AG08395 (cell line): Measurements from ENCODE around the gene ANAPC7.
"Not testable (repeated sequence)": the region's sequence is repeated elsewhere in the genome, so short reads cannot be mapped to it uniquely, and the experiment has no call there.

Source experiments
- DNase-seq: peaks from one replicate; pipeline ENCODE4 v3.0.0; 2012; ENCODE audit warnings: mixed read lengths, low spot score

ANAPC7 gene, protein sequence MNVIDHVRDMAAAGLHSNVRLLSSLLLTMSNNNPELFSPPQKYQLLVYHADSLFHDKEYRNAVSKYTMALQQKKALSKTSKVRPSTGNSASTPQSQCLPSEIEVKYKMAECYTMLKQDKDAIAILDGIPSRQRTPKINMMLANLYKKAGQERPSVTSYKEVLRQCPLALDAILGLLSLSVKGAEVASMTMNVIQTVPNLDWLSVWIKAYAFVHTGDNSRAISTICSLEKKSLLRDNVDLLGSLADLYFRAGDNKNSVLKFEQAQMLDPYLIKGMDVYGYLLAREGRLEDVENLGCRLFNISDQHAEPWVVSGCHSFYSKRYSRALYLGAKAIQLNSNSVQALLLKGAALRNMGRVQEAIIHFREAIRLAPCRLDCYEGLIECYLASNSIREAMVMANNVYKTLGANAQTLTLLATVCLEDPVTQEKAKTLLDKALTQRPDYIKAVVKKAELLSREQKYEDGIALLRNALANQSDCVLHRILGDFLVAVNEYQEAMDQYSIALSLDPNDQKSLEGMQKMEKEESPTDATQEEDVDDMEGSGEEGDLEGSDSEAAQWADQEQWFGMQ

GRCh38 chr12:110403146-110403975 lies at the start of gene ANAPC7:
Gene ANAPC7 (minus strand): TSS chr12:110403708. CDS start chr12:110403627, 81 bp downstream.
- peak; percentile 97 for DNase-seq

DNA sequence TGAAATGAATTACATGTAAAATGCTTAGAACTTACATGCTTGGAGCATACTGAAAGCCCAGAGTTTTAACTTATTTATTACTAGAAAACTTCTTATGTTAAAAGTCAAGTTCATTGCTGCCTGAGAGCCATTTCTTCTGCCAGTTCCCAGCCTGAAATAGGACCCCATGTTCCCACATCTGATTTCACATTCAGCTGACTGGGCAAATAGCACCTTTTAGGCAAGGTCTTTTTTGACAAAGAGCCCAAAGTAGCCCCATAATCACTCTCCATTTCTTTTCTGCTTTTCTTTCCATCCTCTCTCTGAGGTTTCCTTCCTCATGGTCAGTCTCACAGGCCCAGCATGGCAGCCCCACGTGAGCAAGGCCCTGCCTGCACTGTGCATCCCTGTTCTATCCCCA lies 47.8 kb upstream of the ANAPC7 start:
- DNase-seq: no peak

GRCh38 chr12:110449799-110450497 lies 46.4 kb upstream of the ANAPC7 start, which contains the start of gene ARPC3:
Gene ARPC3 (minus strand): TSS chr12:110450337. CDS start chr12:110450260, 77 bp downstream.
- DNase-seq: peak; percentile 94

GRCh38 chr12:110444455-110444854 lies 40.9 kb upstream of the ANAPC7 start:
- no peak for DNase-seq

- no peak for DNase-seq
Measured at GRCh38 chr12:110436231-110436630, 32.7 kb upstream of the ANAPC7 start.

- no peak for DNase-seq
Measured at GRCh38 chr12:110431957-110432587, 28.6 kb upstream of the ANAPC7 start.

- not testable (repeated sequence) for DNase-seq
Measured at GRCh38 chr12:110429676-110430075, 26.2 kb upstream of the ANAPC7 start.

GRCh38 chr12:110426406-110426805 lies 22.9 kb upstream of the ANAPC7 start:
- DNase-seq: no peak

DNA sequence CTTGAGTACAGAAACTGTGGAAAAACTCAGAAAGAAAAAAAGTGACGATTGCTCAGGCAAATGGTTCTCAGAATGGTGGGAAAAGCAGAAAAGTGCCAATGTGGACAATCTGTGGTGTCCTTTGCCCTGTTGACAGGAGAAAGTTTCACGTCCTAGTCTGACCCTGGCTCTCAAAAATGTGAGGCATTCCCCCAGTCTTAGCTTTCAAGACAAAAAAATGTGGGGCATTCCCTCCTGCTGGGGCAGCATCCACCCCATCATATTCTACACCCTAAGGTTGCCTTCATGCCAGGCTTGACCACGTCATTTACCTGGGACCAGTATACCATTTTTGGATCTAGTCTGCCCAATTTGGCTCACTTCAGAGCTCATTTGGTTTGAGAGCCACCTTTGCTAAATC lies 20.7 kb upstream of the ANAPC7 start:
- no peak for DNase-seq

DNA sequence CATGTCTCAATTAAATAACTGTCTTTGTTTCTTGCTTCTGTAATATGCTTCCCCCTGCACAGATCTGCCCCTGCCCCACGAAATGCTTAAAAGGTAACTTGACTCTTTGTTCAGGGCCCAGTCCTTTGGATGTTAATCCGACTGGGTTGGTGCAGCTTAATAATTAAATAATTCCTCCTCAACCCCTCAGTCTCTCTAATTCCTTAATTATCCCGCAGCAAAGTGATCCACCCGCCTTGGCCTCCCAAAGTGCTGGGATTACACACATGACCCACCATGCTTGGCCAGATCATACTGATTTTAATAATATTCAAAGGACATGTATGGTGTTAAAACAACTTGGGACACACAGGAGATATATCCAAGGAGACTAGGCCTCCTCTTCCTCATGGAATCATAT lies 18.2 kb upstream of the ANAPC7 start:
- DNase-seq: no peak

DNA sequence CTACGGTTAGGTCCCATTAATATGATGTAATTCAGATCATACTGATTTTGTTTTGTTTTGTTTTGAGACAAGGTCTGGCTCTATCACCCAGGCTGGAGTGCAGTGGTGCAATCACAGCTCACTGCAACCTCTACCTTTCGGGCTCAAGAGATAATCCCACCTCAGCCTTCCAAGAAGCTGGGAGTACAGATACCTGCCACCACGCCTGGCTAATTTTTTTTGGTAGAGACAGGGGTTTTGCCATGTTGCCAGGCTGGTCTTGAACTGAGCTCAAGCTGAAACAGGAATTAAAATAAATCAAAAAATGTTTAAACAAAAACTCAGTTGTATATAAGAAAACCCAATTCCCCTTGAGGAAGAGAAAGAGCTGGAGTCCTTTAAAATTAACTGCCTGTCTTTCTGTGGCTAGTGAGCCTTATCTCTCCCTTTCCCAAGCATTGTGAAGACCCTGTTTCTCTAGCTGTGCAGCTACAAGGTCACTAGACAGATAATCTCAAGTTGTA lies 17.7 kb upstream of the ANAPC7 start:
- DNase-seq: no peak

DNA sequence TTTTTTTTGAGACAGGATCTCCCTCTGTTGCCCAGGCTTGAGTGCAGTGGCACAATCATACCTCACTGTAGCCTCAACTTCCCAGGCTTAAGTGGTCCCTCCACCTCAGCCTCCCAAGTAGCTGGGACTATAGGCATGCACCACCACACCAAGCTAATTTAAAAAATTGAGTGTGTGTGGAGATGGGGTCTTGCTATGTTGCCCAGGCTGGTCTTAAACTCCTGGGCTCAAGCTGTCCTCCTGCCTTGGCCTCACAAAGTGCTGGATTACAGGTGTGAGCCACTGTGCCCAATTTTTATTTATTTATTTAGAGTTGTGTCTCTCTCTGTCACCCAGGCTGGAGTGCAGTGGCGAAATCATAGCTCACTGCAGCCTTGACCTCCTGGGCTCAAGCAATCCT lies 17.1 kb upstream of the ANAPC7 start:
- not testable (repeated sequence) for DNase-seq

- DNase-seq: not testable (repeated sequence)
Measured at GRCh38 chr12:110417113-110417512, 13.6 kb upstream of the ANAPC7 start.

DNA sequence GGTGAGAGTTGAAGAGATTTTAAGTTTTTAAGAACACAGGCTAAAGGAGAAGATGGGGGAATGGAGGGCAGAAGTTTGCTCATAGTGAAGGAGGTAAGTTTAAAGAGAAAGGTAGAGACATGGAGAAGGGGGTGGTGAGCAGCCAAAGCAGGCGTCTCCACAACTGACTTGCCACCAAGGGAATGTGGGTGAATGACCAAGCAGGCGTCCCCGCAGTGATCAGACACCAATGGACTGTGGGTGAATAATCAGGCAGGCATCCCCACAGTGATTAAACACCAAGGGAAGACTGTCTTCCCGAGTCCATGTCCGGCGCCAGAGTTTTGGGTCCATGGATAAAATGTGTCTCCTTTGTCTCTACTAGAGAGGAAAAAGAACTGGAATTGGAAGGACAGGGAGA lies 6.6 kb upstream of the ANAPC7 start:
- DNase-seq: not testable (repeated sequence)

- DNase-seq: not testable (repeated sequence)
Measured at GRCh38 chr12:110405126-110405662, 1.7 kb upstream of the ANAPC7 start.

DNA sequence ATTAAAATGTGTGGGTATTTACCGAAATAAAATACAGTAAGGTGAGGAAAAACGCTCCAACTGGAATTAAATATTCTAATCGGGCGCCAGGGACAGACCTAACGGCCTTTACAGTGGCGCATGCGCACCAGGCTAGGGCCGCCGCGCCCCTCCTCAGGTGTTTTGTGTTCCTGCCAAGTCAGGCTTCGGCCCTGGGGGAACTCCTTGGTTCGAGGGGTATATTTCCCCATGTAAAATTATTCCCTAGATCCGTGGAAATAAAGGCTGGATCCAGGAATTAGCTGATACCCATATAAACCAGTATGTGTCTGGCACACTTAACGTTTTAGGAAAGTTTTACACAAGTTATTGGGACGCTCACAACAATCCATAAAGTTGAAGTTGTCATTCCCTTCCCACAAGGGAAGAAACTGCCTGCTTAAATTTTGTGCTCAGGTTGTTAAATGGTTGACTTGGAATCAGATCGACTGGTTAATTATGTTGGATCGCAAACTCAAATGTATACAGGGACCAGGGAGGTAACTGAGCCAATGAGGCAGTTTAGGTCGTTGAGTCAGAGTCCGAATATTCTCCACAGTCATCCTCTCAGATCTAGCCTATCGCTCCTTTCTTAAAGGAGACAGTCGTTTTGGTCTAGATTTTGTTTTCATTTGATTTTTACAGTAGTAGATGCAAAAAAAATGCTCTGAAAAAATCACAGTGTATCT lies 621 bp upstream of the ANAPC7 start:
- peak; percentile 90 for DNase-seq

- DNase-seq: no peak
Measured at GRCh38 chr12:110382683-110383082, 20.8 kb downstream of the ANAPC7 start.

DNA sequence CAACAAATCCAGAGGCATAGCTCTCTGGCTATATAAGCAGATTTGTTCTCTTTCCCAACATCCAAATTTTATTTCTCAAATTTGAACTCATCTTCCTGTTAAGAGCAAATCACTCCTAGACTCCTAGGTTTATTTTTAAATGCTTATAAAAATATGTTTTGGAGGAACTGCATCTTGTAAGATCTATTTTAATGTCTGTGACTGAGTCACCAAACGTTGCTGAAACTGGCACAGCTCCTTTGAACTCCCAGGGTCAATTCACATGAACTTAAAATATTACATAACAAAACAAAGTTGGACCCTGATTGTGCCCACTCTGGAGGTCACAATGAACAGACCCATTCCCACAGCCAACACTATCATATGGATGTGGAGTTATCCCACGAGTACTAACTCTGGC lies 23.9 kb downstream of the ANAPC7 start:
- no peak for DNase-seq

GRCh38 chr12:110379197-110379596 lies 24.3 kb downstream of the ANAPC7 start:
- DNase-seq: no peak

DNA sequence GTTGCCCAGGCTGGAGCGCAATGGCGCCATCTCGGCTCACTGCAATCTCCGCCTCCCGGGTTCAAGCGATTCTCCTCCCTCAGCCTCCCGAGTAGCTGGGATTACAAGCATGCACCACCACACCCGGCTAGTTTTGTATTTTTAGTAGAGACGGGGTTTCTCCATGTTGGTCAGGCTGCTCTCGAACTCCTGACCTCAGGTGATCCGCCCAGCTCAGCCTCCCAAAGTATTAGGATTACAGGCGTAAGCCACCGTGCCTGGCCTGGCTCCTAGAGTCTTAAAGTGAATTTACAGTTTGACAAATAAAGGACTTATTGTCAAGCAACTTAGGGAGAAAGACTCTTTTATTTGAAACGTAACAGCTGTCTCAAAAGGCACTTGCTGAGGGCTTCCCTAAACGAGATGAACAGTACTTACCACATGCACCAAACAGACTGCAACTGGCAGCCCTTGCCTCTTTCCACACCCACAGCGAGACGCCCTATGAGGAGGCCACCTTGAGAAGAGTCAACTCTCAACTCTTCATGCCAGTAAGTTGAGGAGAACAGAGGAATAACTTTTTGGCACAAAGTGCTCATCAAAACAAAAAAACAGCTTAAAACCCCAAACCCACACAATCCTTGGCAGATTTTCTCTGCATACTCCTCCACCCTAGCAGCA lies 25.2 kb downstream of the ANAPC7 start:
- not testable (repeated sequence) for DNase-seq
